HCEC 1CT (cell line): ENCODE data around the gene PRPF6.
"Not testable (repeated sequence)": the region's sequence is repeated elsewhere in the genome, so short reads cannot be mapped to it uniquely, and the experiment has no call there.

Source experiments
- DNase-seq: peaks from one replicate; pipeline ENCODE4 v3.0.0-alpha.2; 2017

The PRPF6 gene

DNA sequence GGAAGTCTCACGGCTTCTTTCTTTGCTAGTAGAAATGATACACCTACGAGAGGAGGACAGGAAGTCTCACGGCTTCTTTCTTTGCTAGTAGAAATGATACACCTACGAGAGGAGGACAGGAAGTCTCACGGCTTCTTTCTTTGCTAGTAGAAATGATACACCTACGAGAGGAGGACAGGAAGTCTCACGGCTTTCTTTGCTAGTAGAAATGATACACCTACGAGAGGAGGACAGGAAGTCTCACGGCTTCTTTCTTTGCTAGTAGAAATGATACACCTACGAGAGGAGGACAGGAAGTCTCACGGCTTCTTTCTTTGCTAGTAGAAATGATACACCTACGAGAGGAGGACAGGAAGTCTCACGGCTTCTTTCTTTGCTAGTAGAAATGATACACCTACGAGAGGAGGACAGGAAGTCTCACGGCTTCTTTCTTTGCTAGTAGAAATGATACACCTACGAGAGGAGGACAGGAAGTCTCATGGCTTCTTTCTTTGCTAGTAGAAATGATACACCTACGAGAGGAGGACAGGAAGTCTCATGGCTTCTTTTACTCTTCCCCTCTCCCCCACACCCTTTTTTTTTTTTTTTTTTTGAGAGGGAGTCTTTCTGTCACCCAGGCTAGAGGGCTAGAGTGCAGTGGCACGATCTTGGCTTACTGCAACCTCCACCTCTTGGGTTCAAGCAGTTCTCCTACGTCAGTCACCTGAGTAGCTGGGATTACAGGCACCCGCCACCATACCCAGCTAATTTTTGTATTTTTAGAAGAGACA lies 31.6 kb downstream of the PRPF6 start:
- not testable (repeated sequence) for DNase-seq

DNA sequence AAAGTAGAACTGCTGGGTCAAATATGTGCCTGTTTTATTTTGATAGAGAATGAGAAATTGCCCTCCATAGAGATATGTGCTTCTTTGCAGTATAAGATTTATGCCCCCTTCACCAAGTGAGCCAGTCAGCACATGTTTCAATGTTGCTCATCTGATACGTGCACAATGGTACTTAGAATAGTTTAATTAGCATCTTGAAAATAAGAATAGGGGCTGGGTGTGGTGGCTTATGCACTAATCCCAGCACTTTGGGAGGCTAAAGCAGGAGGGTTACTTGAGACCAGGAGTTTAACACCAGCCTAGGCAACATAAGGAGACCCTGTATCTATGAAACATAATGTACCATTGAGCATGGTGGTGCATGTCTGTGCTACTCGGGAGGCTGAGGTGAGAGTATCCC lies 34.7 kb downstream of the PRPF6 start:
- DNase-seq, result no peak

DNA sequence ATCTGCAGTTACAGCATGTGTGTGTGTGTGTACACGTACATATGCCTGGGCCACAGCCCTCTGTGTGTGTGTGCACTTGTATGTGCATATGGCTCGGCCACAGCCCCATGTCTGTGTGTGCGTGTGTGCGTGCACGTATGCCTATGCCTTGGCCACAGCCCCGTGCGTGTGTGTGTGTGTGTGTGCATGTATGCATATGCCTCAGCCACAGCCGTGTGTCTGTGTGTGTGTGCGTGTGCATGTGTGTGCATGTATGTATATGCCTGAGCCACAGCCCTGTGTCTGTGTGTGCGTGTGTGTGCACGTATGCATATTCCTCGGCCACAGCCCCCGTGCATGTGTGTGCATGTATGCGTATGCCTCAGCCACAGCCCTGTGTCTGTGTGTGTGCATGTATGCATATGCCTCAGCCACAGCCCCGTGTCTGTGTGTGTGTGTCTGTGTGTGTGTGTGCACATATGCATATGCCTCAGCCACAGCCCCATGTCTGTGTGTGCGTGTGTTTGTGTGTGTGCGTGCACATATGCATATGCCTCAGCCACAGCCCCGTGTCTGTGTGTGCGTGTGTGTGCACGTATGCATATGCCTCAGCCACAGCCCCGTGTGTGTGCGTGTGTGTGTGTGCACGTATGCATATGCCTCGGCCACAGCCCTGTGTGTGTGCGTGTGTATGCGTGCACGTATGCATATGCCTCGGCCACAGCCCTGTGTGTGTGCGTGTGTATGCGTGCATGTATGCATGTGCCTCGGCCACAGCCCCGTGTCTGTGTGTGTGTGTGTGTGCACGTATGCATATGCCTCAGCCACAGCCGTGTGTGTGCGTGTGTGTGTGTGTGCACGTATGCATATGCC lies 40.4 kb downstream of the PRPF6 start:
- DNase-seq, result no peak

DNA sequence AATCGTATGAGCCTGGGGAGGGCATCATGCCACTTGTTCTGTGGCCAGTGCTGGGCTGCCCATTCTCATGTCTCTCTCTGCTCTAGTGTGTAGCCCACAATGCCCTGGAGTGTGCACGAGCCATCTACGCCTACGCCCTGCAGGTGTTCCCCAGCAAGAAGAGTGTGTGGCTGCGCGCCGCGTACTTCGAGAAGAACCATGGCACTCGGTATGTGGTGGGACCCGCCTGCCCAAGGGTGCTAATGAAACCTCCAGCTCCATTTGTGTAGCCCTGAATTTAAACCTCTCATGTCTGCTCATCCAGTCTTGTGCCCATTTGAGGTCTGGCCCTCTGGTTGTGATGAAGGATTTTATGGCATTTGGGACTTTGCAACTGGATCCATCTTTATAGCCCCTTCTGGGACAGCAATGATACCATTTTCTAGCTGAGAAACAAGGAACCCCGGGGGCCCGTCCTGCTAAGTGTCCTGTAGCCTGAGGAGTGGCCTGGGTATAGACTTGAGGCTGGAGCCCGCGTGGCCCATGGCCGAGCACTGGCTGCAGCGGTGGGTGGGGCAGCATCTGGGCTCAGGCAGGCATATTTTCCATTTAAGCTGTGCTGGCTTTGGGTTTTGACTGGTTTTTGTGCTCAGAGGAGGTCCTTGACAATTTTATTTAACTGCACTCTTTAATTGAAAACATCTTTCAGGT lies 41.9 kb downstream of the PRPF6 start:
- no peak for DNase-seq

DNA sequence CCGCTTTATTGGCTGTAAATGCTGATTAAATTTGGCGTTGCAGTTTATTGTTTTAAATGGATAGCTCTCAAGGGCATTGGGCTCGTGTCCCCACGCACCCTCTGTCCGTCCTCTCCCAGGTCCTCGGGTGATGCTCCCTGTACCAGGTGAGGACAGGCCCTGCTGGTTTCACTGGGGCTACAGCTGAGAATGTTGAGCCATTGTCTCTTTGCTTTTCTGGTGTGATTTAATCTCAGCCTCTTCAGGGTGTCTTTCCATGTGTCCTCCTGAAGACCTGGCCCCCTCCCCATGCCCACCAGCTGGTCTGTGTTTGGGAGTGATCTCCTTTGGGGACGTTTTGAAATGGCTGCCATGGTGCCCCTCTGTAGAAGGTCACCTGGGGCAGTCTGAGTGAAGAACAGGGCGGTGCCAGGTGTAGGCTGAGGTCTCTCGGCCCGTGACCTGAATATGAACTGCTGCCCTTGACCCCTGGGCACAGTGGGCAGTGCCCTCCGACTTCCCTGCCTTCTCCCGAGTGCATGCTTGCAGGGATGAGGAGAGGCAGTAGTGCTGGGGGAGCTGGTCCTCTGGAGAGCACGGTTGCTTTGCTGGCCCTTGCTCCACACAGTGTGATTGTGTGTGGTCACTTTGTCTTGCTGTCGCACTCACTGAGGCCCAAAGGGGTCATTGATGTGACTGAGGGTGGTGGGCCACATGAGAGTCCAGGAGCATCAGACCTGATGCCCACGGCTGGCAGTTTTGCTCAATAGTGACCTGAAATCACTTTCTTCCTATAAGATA lies 42.6 kb downstream of the PRPF6 start:
- no peak for DNase-seq

DNA sequence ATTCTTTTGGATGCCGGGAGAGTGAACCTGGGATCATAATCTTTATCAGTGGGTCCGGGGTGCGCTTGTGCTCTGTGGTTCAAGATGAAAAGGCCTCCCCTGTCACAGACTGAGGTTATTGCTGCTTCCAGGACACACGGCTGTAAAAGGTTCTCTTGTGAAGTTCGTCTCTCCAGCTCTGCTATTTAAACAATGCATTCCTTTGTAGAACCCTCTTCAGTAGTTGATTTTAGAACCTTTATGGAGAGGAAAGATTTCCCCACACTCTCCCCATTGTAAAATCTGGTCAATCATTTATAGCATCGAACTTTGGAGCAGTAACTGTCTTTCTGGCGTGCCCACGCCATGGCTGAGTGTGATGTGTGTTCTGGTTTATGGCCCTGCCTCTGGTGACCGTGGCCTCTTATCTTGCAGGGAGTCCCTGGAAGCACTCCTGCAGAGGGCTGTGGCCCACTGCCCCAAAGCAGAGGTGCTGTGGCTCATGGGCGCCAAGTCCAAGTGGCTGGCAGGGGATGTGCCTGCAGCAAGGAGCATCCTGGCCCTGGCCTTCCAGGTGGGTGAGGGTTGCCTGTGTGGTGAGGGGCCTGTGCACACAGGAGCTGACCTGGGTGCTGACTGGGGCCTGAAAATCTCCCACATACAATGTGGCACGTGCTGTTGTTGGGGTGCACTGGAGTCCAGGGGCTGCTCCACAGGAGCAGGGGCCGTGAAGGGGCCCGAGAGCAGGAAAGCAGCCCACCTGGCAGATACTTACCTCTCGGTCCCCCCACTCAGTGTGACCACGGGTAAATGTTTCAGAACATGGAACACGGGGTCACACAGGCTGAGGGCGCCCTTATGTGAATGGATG lies 43.4 kb downstream of the PRPF6 start:
- no peak for DNase-seq

DNA sequence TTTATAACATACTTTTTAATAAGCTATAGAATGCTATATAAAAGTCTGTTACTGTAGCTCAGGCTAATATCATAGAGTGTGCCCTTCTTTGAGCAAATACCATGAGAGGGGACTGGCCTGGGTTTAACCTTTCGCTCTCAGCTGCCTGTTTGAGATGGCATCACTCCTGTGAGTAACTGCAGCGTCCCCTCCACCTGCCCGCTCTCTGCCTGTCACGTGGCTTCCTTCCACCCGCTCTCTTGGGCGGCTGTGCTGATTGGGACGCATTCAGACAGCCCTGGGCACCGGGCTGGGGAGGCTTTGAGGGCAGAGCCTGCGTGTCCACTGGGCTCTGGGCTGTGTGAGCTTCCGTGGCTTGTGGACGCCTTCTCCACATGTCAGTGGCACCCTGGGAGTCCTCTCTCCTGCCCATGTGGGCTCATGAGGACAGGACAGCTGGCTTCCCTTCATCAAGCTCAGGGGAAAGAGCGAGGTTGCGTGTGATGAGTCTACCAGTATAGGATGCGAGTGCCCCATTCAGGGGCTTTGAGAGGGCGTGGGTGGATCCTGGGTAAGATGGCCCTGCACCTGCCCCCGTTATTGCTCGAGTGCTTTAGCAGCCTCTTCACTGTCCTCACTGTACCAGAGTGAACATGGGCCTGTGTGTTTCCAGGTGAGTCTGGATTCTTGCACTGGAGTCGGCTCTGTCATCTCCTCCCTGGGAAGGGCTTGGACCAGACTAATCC lies 44.3 kb downstream of the PRPF6 start:
- no peak for DNase-seq

DNA sequence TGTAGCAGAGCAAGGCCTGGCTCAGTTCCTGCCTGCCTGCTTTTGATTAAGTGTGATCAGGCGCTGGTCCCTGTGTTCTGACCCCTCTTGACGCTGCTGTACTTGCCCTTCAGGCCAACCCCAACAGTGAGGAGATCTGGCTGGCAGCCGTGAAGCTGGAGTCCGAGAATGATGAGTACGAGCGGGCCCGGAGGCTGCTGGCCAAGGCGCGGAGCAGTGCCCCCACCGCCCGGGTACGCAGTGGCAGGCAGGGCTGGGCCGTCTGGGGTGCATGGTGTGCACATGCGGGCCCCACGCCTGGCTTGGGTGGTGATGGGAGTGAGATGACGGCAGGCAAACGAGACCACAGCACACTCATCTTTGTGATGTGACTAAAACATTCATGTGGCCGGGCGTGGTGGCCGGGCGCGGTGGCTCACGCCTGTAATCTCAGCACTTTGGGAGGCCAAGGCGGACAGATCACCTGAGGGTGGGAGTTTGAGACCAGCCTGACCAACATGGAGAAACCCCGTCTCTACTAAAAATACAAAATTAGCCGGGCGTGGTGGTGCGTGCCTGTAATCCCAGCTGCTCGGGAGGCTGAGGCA lies 45.0 kb downstream of the PRPF6 start:
- DNase-seq, result no peak

DNA sequence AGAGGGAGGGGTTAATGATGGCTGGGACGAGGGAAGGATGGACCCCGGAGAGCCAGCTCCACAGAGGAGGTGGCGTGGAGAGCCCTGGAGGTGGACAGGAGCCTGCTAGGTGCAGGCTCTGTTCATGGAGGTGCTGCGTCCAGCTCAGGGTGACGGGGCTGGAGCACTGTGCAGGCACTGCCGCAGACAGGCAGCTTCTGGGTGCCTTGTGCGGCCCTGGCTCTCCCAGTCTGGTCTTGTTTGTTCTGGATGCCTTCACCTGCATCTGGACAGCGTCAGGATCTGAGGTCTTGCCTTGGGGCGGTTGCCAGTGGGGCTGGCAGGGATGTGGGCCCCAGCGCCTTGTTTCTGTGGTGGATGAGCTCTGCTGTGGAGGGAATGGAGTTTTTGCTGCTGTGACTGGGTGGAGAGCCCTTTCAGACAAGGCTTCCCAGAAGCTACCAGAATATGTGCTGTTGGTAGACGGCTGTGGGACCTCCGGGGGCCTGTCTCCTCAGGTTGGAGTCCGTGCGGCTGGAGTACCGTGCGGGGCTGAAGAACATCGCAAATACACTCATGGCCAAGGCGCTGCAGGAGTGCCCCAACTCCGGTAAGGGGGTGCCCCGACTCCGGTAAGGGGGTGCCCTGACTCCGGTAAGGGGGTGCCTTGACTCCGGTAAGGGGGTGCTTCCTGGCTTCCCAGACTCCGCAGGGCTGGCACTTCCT lies 47.2 kb downstream of the PRPF6 start:
- DNase-seq, result no peak

DNA sequence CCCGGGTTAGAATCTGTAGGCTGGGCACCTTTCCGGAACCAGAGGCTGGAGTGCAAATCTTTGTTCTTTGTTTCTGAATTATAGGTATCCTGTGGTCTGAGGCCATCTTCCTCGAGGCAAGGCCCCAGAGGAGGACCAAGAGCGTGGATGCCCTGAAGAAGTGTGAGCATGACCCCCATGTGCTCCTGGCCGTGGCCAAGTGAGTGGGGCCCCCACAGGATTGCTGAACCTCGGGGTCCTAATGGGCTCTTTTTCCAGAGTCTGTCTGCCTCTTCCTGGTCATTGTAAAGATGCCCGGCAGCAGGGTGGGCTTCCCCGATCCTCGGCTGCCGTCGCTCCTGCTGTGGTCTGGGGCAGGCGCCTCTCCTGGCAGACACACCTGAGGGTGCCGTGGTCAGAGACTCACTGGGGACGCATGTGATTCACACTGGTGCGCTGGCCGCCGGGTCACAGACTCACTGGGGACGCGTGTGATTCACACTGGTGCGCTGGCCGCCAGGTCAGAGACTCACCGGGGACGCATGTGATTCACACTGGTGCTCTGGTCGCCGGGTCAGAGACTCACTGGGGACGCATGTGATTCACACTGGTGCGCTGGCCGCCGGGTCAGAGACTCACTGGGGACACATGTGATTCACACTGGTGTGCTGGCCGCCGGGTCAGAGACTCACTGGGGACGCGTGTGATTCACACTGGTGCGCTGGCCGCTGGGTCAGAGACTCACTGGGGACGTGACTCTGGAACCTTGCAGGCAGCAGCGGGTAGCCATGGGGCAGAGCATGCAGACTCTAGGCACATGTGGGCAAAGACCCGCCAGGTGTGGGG lies 48.6 kb downstream of the PRPF6 start:
- DNase-seq, result no peak

DNA sequence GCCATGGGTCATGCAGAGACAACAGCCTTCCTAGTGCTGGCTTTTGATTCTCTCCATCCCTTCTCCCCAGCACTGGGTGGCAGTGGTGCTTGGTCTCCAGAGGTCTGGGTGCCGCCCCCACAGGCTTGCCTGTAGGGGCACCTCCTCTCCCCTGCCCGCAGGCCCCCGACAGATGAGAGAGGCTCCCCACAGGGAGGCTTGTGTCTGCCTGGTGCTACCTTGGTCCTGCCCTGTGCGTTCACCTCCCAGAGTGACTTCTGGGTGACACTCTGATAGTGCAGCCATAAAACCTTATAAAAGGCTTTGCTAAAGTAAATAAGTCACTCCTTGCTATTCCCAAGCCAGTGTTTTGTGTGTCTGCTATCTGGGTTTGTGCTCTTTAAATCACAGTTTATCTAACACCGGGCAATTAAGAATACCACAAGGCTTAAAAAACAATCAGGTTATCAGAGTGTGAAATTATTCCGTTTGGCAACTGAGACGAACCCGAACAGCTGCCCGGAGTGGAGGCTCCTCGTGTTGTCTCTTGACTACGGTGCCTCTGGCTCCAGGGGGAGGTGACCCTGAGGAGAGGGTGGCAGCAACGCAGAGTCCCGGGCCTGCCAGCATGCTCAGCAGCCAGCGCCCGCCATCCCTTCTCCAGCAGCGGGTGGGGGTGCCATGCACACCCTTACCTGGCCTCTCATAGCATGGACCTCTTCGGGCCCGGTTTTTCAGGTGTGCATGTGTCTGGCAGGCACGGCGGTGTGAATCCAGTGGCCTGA lies 49.6 kb downstream of the PRPF6 start:
- DNase-seq, result no peak

DNA sequence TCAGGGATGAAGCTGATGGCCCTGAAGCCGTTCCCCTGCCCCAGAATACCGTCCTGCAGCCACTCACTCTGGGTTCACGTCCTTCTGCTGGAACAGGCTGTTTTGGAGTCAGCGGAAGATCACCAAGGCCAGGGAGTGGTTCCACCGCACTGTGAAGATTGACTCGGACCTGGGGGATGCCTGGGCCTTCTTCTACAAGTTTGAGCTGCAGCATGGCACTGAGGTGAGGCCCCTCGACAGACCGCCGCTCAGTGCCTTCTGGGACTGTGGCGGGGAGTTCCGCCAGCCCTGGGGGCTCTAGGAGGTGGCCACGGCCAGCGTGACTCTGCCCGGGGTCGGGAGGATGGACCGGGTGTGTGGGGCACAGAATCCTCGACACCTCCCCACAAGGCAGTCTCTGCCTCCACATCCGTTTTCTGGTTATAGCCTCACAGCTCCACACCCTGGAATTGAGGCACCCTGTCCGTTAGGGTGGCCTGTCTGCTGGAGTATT lies 50.9 kb downstream of the PRPF6 start:
- no peak for DNase-seq

DNA sequence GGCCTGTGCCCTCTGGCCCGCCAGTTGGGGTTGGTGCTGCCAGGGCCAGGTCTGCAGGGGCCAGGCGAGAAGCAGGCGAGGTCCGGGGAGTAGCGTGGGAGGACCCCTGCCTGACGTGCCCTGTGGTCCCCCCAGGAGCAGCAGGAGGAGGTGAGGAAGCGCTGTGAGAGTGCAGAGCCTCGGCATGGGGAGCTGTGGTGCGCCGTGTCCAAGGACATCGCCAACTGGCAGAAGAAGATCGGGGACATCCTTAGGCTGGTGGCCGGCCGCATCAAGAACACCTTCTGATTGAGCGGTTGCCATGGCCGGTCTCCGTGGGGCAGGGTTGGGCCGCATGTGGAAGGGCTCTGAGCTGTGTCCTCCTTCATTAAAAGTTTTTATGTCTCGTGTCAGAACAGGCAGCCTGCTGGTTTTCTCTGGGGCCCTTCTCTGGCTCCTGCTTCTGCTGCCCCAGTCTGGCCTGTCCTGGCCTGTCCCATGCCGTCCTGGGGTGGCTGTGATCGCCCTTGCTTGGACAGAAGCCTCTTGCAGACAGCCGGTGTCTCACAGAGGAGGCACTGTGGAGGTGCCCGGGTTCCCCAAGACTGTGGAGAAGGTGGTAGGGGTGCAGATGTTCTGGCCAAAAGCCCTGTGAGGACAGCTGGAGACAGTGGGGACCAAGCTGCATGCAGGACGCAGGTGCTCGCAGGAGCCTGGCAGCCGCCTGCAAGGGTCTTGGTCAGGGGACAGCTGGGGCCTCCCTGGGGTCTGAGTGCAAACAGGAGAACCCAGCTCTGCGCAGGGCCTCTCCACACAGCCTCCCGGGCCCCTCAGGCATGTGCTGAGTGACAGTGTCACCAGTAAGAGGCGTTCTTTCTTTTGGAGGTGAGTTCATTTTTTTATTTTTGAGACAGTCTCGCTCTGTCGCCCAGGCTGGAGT lies 52.0 kb downstream of the PRPF6 start:
- DNase-seq, result no peak

DNA sequence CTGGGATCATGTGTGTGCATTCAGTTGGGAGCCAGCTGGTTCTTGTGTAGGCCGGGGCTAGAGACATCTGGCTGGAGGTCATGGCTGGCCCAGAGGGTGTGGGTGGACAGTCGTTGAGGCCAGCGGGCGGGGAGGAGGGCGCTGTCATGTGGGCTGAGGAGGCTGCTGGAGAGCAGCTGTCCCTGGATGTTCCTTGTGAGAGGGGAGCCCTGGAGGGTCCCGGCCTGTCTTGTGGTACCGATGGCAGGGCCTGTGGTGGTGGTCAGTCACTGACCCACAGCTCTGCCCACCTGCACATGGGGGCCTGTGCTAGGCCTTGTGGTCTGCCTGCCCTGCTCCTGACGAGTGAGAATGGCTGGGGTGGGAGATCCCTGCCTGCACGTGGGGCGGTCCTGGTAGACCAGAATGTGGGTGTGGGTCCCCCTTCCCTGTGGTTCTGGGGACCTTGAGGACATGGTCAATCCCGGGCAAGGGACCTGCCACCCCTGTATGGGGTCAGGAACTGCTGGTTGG lies 53.1 kb downstream of the PRPF6 start:
- no peak for DNase-seq

DNA sequence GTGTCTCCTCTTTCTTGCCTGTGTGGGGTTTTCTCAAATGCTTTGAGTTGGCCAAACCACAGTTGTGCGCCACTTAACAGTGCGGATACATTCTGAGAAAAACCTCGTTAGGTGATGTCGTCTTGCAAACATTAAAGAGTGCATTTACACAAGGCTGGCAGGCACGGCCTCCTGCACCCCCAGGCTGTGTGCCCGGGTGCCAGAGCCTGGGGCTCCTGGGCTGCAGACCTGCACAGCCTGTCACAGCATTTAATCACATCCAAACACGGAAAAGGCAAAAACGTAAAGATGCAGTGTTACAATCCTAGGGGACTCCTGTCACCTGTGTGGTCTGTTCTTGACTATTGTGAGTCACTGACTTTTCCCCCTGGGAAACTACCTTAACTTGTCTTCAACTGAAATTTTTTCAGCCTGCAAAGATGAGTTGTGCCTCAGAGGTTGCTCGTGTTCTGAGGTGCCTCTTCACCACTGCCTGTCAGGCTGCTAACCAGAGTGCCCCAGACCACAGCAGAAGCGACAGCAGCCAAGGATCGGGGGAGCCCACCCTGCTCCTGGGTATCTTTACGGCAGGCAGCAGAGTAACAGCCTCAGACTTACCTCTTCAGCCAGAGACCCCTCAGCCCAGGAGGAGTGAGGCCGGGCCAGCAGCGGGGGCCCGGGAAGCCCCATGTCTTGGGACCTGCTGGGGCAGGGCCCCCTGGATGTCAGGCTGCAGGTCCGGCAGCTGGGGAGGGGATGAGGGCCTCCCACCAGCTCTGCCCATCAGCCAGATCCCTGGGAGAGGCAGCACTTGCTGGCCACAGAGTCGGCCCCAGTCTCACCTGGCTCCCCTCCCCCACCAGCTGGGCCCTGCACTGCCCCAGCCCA lies 54.4 kb downstream of the PRPF6 start:
- DNase-seq, result no peak

DNA sequence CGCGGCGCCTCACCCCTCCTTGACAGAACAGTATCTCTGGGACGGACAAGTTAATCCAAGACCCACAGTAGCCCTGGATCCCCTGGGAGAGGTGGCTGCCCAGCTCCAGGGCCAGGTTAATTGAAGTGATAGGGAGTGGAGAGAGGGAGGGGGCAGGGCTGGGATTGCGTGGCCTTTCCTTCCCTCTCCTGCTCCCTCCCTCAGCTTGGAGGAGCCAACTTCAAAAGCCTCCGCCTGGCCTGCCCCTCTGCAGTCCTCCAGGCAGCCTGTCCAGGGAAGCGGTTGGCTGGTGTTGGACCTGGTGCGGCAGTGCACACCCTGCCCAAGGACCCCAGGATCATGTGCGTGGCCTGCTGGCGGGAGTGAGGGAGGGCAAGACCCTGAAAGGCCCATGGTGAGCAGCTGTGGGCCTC lies 55.0 kb downstream of the PRPF6 start, which contains the start of gene C20orf204:
TSS of gene C20orf204 (plus strand) at position 250 of the 413 bp plus-strand sequence. CDS start at position 392, 142 bp downstream.
- no peak for DNase-seq
